ENCODE results near the gene KDM2A. TPM values are rescaled to one million over a fixed set of nuclear protein-coding genes. Genes with fewer than 3 reads are reported as not detected.

KDM2A gene
- total RNA-seq, 1 donor from 2014 or later, result 46.4 TPM

DNA sequence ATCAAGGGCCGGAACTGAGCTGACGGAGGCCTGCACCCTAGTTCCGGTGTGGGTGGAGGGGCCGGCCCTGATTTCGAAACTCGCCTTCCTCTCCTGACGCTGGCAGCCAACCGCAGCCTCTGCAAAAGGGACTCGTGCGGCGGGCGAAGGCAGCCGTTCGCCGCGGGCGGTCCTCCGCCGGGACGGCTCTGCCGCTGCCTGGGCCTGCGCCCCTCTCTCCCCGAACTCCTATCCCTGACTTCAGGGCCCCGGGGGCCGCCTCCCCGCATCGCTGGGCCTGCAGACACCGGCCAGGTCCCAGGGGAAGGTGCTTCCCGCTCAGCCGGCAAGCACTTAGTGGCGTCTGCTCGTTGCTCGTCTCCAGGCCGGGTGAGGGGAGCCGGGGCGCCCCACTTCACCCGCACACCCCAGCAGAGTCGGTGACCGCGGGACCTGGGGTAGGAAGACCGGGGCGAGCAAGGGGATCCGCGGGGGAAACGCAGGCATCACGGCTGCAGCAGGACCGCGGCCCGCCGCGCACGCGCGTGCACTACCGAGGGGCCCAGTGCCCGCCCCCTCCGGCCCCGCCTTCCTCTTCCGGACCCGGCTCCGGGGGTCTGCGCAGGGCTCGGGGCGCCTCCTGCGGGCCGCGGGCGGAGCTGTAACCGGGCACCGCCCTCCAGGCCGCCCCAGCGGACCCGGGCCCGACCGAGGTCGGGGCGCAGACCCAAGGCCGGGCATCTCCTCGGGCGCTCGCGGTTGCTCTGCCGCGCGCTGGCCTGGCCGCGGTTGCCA is 169.6 kb downstream of the KDM2A start:
- intact Hi-C loops (cut with DNase I), result loop anchor here (2.0 kb wide), 2 partner anchors 22 to 28 kb away; partner anchors contain the start of gene GRK2
- DNase-seq (ENCODE audit: low spot score), result peak; percentile 96

GRCh38 chr11:67289226-67289650 is 170.2 kb downstream of the KDM2A start, which contains the start of gene ANKRD13D:
ANKRD13D (plus strand) TSS chr11:67289303; CDS start chr11:67289461, 158 bp downstream.
- DNase-seq (ENCODE audit: low spot score), result no peak
- intact Hi-C loops (cut with DNase I), result loop anchor here (2.0 kb wide), 2 partner anchors 22 to 28 kb away; partner anchors contain the start of gene GRK2

DNA sequence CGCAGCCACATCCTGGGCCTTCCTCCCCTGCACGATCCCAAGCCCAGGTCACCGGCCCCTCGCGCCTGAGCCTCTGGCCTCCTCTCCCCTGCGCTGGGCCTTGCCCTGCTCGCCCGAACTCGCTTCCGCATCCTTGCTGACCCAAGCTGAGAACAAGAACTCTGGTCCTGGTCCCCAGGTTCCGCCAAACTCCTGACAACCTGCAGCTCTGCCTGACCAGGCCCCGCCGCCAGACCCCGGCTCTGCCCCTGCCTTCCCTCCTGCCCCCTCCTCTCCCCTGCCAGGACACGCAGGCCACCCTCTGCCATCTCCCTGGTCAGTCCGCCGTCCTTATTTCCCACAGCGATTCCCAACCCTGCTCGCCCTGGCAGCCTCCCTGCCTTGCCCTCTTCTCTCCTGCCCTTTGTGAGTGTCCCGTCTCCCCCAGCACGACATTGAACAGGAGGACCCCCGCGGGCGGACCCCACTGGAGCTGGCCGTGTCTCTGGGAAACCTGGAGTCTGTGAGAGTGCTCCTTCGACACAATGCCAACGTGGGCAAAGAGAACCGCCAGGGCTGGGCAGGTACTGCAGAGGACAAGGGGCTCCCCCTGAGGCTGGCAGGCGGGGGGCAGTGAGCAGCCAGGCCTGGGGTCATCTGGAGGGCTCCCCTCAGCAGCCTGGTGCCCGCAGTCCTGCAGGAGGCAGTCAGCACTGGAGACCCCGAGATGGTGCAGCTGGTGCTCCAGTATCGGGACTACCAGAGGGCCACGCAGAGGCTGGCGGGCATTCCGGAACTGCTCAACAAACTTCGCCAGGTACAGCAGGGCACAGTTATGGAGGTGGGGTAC is 170.8 kb downstream of the KDM2A start:
- peak; percentile 86 for DNase-seq (ENCODE audit: low spot score)
- intact Hi-C loops (cut with DNase I), result loop anchor here (2.0 kb wide), 2 partner anchors 23 to 27 kb away; partner anchors contain the start of gene GRK2

GRCh38 chr11:67290801-67291200 is 171.7 kb downstream of the KDM2A start:
- peak; percentile 75 for DNase-seq (ENCODE audit: low spot score)
- intact Hi-C loops (cut with DNase I), result no loop called here

DNA sequence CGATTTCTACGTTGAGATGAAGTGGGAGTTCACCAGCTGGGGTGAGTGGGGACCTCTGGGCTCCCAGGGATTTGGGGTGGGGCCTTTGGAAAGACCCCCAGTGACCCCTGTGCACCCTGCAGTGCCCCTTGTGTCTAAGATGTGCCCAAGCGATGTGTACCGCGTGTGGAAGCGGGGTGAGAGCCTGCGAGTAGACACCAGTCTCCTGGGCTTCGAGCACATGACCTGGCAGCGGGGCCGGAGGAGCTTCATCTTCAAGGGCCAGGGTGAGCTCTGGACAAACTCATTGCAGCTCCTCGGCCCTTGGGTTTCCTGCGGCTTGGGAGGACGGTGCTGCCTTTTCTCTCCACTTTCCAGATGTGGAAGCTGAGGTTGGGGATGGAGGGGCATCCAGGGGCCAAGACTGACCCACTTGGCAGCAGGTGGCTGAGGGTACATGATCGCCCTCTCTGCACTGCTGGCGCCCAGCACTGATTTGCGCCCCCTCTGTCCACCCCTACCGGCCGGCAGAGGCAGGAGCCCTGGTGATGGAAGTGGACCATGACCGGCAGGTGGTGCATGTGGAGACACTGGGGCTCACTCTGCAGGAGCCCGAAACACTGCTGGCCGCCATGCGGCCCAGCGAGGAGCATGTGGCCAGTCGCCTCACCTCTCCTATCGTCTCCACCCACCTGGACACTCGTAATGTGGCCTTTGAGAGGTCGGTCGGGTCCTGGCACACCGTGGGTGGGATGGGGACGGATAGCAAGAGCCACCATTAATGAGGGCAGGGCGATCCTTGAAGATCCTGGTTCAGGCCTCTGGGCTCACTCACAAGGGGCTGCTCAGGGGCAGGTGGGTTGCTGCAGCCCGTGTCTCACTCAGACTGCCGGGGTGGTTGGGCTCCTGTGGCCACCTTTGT is 172.7 kb downstream of the KDM2A start:
- intact Hi-C loops (cut with DNase I), result no loop called here
- DNase-seq (ENCODE audit: low spot score), result no peak

GRCh38 chr11:67292671-67293070 is 173.6 kb downstream of the KDM2A start:
- intact Hi-C loops (cut with DNase I), result no loop called here
- no peak for DNase-seq (ENCODE audit: low spot score)

DNA sequence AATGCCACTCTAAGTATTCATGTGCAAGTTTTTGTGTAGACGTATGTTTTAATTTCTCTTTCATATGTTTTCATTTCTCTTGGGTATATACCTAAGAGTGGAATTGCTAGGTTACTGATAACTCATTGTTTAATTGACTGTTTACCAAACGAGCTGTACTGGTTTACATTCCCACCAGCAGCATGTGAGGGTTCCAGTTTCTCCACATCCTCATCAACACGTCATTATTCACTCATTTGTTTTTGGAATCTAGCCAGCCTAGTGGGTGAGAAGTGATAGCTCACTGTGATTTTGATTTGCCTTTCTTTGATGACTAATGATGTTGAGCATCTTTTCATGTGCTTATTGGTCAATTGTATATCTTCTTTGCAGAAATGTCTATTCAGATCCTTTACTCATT is 174.0 kb downstream of the KDM2A start:
- intact Hi-C loops (cut with DNase I), result no loop called here
- DNase-seq (ENCODE audit: low spot score), result no peak

DNA sequence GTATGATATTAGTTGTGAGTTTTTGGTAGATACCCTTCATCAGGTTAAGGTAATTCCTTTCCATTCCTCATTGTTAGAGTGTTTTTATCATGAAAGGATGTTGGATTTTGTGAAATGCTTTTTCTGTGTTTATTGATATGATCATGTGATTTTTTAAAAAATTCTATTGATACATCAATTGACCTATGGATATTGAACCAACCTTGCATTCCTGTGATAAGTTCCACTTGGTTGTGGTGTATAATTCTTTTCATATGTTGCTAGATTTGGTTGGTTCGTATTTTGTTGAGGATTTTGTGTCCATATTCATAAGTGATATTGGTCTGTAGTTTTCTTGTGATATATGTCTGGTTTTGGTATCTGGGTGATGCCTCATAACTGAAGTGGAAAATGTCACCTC is 176.8 kb downstream of the KDM2A start:
- intact Hi-C loops (cut with DNase I), result no loop called here
- no peak for DNase-seq (ENCODE audit: low spot score)

- intact Hi-C loops (cut with DNase I), result no loop called here
- DNase-seq (ENCODE audit: low spot score), result no peak
These were observed 179.7 kb downstream of the KDM2A start for GRCh38 chr11:67298786-67299185.

DNA sequence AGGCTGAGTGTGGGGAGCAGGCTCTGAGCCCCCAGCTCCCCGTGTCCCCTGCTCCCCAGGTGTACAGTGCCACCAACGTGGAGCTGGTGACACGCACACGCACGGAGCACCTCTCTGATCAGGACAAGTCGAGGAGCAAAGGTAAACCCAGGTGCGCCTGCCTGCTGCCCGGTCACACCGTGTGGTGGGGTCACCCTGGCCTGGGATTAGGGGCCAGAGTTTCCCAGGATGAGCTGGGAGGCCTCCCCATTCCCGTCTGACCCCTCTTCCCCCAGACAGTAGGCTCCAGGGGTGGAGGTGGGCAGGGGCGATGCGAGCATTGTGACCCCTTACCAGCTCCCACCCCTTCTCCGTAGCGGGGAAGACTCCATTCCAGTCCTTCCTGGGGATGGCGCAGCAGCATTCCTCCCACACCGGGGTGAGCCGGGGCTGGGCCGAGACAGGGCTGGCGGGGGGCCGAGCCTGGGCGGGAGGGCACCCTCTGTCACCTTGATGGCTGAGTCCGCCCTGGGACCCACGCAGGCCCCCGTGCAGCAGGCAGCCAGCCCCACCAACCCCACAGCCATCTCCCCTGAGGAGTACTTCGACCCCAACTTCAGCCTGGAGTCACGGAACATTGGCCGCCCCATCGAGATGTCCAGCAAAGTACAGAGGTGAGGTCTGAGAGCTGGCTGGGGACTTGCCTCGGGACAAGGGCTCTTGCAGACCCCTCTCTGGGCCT is 180.6 kb downstream of the KDM2A start:
- peak; percentile 59 for DNase-seq (ENCODE audit: low spot score)
- intact Hi-C loops (cut with DNase I), result loop anchor here (5.0 kb wide), 1 partner anchor 32 kb away; the partner anchor contains the start of gene GRK2

GRCh38 chr11:67300256-67300755 is 181.2 kb downstream of the KDM2A start:
- DNase-seq (ENCODE audit: low spot score), result peak; percentile 57

GRCh38 chr11:67300756-67301312 is 181.8 kb downstream of the KDM2A start:
- intact Hi-C loops (cut with DNase I), result loop anchor here (5.0 kb wide), 1 partner anchor 34 kb away; the partner anchor contains the start of gene GRK2
- peak; percentile 63 for DNase-seq (ENCODE audit: low spot score)

More at GRCh38 chr11:67300256-67300755, 181.2 kb downstream of the KDM2A start:
- intact Hi-C loops (cut with DNase I), result loop anchor here (5.0 kb wide), 1 partner anchor 33 kb away; the partner anchor contains the start of gene GRK2

DNA sequence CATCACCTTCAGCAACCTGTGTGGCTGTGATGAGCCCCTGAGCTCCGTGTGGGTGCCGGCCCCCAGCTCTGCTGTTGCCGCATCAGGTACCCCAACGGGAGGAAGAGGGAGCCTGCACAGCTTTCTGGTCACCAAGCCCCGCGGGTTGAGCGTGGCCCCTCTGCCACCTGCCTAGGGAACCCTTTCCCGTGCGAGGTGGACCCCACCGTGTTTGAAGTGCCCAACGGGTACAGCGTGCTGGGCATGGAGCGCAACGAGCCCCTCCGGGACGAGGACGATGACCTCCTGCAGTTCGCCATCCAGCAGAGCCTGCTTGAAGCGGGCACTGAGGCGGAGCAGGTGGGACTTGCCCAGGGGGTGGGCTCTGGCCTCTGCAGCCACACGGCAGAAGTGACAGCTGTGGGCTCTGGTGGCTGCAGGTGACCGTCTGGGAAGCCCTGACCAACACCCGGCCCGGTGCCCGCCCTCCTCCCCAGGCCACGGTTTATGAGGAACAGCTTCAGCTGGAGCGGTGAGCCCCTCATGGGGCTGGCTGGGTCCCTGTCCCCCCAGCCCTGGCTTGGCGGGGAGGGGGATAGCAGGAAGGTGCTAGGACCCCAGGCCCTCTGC is 182.4 kb downstream of the KDM2A start:
- DNase-seq (ENCODE audit: low spot score), result peak; percentile 69
- intact Hi-C loops (cut with DNase I), result loop anchor here (5.0 kb wide), 1 partner anchor 34 kb away; the partner anchor contains the start of gene GRK2

- intact Hi-C loops (cut with DNase I), result loop anchor here (2.0 to 5.0 kb wide), 2 partner anchors 15 to 35 kb away; partner anchors contain the start of gene GRK2
- DNase-seq (ENCODE audit: low spot score), result peak; percentile 80
These were observed 183.0 kb downstream of the KDM2A start for GRCh38 chr11:67301951-67302516.

- intact Hi-C loops (cut with DNase I), result loop anchor here (2.0 to 5.0 kb wide), 2 partner anchors 14 to 35 kb away; partner anchors contain the start of gene GRK2
- peak; percentile 78 for DNase-seq (ENCODE audit: low spot score)
These were observed 183.6 kb downstream of the KDM2A start for GRCh38 chr11:67302571-67303131.

DNA sequence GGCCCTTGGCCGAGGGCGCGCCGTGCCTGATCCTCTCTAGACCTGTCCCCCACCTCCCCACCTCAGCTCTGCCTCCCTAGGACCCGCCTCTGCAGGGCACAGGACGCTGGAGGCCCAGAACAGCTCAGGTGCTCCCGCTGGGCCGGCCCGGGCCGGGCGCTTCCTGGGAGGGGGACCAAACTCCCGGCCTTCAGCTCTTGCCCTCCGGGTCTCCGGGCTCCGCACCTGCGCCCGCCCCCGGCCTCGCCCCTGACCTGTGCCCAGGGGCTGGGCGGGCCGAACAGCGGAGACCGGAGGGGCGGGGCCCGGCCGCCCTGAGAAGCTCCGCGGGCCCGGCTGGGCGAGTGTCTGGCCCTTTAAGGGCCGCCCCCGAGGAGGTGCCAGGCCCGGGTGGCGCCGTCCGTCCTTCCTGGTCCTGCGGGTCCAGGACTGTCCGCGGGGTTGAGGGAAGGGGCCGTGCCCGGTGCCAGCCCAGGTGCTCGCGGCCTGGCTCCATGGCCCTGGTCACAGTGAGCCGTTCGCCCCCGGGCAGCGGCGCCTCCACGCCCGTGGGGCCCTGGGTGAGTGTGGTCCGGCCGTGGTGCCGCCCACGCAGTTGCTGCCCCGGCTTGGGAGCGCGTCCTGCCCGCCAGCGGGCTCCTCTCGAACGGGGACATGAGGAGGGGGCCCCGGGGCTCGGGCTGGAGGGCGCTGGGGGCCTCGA is 184.2 kb downstream of the KDM2A start, which contains the start of gene SSH3:
Gene SSH3, plus strand, starts transcription at position 399 of the 703 bp plus-strand sequence. Its CDS starts 96 bp downstream, at position 495.
- DNase-seq (ENCODE audit: low spot score), result peak; percentile 94
- intact Hi-C loops (cut with DNase I), result loop anchor here (2.0 to 5.0 kb wide), 2 partner anchors 14 to 36 kb away; partner anchors contain the start of gene GRK2
